K562 (cell line): Measurements from ENCODE around the gene SLC20A1. TPM values are rescaled to one million over a fixed set of nuclear protein-coding genes. Genes with fewer than 3 reads are reported as not detected.

Experiments
- CBX2 ChIP-seq: fragments of 200-600 bp; sonication (generic); IDR thresholded peaks from one replicate; pipeline ENCODE4 v1.6.1; 2012; ENCODE audit warnings: mild to moderate bottlenecking, low read length, inconsistent platforms; ENCODE audit not compliant: insufficient read depth, poor library complexity, severe bottlenecking
- ETV1 ChIP-seq: fragments of 450-650 bp; conservative IDR thresholded peaks from 2 replicates; pipeline ENCODE4 v1.6.1; 2016; ENCODE audit warnings: missing genetic modification characterization, control low read depth, low read depth, missing compliant biosample characterization
- ETV5 ChIP-seq: sonication (generic); formaldehyde crosslinking; IDR thresholded peaks from 2 replicates; pipeline ENCODE4 v1.4.0; 2020; ENCODE audit warnings: low read depth, mild to moderate bottlenecking, missing genetic modification reagents
- HIVEP1 ChIP-seq: fragments of 250-450 bp; sonication (Bioruptor Pico); IDR thresholded peaks from 2 replicates; pipeline ENCODE4 v1.4.0; 2020; ENCODE audit warnings: mild to moderate bottlenecking
- HLTF ChIP-seq: fragments of 450-650 bp; IDR thresholded peaks from 2 replicates; pipeline ENCODE4 v1.6.1; 2016
- HNRNPH1 ChIP-seq: fragments of 200-400 bp; formaldehyde crosslinking; optimal IDR thresholded peaks from 2 replicates; pipeline ENCODE3; 2017; ENCODE audit warnings: low read depth, mild to moderate bottlenecking, low read length, moderate library complexity
- MCM3 ChIP-seq: fragments of 450-650 bp; IDR thresholded peaks from 2 replicates; pipeline ENCODE4 v1.6.1; 2016
- MTF1 ChIP-seq: fragments of 250-450 bp; sonication (Bioruptor Pico); IDR thresholded peaks from 2 replicates; pipeline ENCODE4 v1.9.0; 2021; ENCODE audit warnings: moderate library complexity, mild to moderate bottlenecking, inconsistent platforms, borderline replicate concordance
- RBM15 ChIP-seq: fragments of 200-400 bp; formaldehyde crosslinking; IDR thresholded peaks from 2 replicates; pipeline ENCODE4 v1.6.1; 2018; ENCODE audit warnings: mild to moderate bottlenecking, low read length, moderate library complexity; ENCODE audit not compliant: insufficient read depth
- ZC3H4 ChIP-seq: sonication (generic); formaldehyde crosslinking; IDR thresholded peaks from 2 replicates; pipeline ENCODE4 v1.9.0; 2021; ENCODE audit warnings: missing genetic modification reagents, borderline replicate concordance
- ZFPM2 ChIP-seq: fragments of 250-450 bp; sonication (Bioruptor Pico); IDR thresholded peaks from 2 replicates; pipeline ENCODE4 v1.5.1; 2022; ENCODE audit warnings: mild to moderate bottlenecking
- ZNF12 ChIP-seq: sonication (generic); formaldehyde crosslinking; IDR thresholded peaks from 2 replicates; pipeline ENCODE4 v1.4.0; 2020; ENCODE audit warnings: mild to moderate bottlenecking, missing genetic modification reagents
- ZNF146 ChIP-seq: IDR thresholded peaks from one replicate; pipeline ENCODE4 v1.6.1; 2018; ENCODE audit warnings: missing compliant biosample characterization; ENCODE audit not compliant: unreplicated experiment
- polyA plus RNA-seq, 8 experiments: library from polyadenylated mRNA; depleted of rRNA in 4 of 8; stranded (reverse) in 5 of 8; unstranded in 3 of 8; fragments of >200 nt; fragmentation: Nextera tagmentation in 2 of 8; fragmentation: Illumina TruSeq in 1 of 8; extraction: Ambion mirVana in 2 of 8; extraction: Trizol in 1 of 8; gene quantifications; 2 replicates each; pipeline versions ENCODE4 v1.2.1 to v1.2.3, GENCODE V29; 2011 to 2014; ENCODE audit warnings: inconsistent platforms in 1 of 8, missing spikeins in 1 of 8
- total RNA-seq, 7 experiments: library from RNA; depleted of rRNA in 6 of 7; stranded (reverse); fragments of >200 nt in 6 of 7; fragmentation: Illumina TruSeq in 2 of 7; extraction: Trizol in 2 of 7; gene quantifications; 2 replicates each; pipeline versions ENCODE4 v1.2.1 to v1.2.3, GENCODE V29; 2011 to 2021; ENCODE audit warnings: low replicate concordance in 1 of 7
- TF ChIP-seq, protein P1 (sequence below): IDR thresholded peaks from 2 replicates; pipeline ENCODE4 v1.6.1; 2011; ENCODE audit warnings: borderline replicate concordance, low read depth, mild to moderate bottlenecking, moderate library complexity, low read length; ENCODE audit not compliant: insufficient read depth, poor library complexity, severe bottlenecking
- TF ChIP-seq, protein P2 (sequence below): fragments of 450-650 bp; IDR thresholded peaks from 2 replicates; pipeline ENCODE4 v1.7.1; 2018; ENCODE audit warnings: mild to moderate bottlenecking, low read depth; ENCODE audit not compliant: partially characterized antibody
- TF ChIP-seq, protein P3 (sequence below), 2 experiments: IDR thresholded peaks; 2 replicates each; pipeline ENCODE4 v1.6.1; 2011; ENCODE audit warnings: borderline replicate concordance in 1 of 2, control low read depth in 1 of 2, low read depth in 1 of 2, low read length in 1 of 2, mild to moderate bottlenecking in 1 of 2, mixed read lengths in 1 of 2, moderate library complexity in 1 of 2; ENCODE audit not compliant: insufficient read depth in 1 of 2, insufficient read length in 1 of 2, poor library complexity in 1 of 2, severe bottlenecking in 1 of 2; ENCODE audit errors: extremely low read depth in 1 of 2
- TF ChIP-seq, protein P4 (sequence below): sonication (generic); formaldehyde crosslinking; IDR thresholded peaks from 2 replicates; pipeline ENCODE4 v1.8.0; 2022; ENCODE audit warnings: mild to moderate bottlenecking, missing genetic modification reagents

The SLC20A1 gene
- total and polyA plus RNA-seq, 9 of the 15 experiments (the other 6 are each of a cell fraction or from before 2014, with no cell fraction given) = 53.8 to 150 (median 74.7) TPM

DNA sequence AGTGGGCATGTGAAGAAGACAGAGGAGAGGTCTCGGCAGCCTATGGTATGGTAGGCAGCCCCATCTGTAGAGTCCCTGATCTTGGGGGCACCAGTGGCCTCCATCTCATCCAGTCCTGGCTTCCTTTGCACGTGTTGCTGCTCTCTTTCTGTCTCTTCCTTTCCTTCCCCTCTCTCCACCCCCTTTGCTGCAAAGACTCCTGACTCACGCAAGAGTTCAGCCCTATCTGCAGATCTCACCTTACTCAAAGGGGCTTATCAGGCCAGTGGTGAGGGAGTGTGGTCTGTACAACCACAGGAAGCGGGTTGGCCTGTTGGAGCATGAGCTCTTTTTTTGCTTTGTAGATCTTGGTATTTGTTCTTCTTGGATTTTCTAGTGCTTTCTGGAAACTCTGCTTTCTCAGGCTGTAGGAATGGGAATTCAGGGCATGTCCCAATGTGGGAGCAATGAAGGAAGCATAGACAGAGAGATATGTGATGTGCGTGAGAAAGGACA is 60.5 kb downstream of the SLC20A1 start (continued):
- TF ChIP-seq, protein P1, sequence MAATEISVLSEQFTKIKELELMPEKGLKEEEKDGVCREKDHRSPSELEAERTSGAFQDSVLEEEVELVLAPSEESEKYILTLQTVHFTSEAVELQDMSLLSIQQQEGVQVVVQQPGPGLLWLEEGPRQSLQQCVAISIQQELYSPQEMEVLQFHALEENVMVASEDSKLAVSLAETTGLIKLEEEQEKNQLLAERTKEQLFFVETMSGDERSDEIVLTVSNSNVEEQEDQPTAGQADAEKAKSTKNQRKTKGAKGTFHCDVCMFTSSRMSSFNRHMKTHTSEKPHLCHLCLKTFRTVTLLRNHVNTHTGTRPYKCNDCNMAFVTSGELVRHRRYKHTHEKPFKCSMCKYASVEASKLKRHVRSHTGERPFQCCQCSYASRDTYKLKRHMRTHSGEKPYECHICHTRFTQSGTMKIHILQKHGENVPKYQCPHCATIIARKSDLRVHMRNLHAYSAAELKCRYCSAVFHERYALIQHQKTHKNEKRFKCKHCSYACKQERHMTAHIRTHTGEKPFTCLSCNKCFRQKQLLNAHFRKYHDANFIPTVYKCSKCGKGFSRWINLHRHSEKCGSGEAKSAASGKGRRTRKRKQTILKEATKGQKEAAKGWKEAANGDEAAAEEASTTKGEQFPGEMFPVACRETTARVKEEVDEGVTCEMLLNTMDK = no peak
- no peak for TF ChIP-seq CBX2
- no peak for TF ChIP-seq MTF1 (CRISPR knock-in tag)
- TF ChIP-seq HLTF = peak; percentile 68; the same call in 1 of the 2 replicates
- TF ChIP-seq, protein P2, sequence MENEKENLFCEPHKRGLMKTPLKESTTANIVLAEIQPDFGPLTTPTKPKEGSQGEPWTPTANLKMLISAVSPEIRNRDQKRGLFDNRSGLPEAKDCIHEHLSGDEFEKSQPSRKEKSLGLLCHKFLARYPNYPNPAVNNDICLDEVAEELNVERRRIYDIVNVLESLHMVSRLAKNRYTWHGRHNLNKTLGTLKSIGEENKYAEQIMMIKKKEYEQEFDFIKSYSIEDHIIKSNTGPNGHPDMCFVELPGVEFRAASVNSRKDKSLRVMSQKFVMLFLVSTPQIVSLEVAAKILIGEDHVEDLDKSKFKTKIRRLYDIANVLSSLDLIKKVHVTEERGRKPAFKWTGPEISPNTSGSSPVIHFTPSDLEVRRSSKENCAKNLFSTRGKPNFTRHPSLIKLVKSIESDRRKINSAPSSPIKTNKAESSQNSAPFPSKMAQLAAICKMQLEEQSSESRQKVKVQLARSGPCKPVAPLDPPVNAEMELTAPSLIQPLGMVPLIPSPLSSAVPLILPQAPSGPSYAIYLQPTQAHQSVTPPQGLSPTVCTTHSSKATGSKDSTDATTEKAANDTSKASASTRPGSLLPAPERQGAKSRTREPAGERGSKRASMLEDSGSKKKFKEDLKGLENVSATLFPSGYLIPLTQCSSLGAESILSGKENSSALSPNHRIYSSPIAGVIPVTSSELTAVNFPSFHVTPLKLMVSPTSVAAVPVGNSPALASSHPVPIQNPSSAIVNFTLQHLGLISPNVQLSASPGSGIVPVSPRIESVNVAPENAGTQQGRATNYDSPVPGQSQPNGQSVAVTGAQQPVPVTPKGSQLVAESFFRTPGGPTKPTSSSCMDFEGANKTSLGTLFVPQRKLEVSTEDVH = peak; percentile 69
- no peak for TF ChIP-seq ZC3H4
- TF ChIP-seq ETV5 (CRISPR knock-in tag) = peak; percentile 84
- TF ChIP-seq, protein P3, sequence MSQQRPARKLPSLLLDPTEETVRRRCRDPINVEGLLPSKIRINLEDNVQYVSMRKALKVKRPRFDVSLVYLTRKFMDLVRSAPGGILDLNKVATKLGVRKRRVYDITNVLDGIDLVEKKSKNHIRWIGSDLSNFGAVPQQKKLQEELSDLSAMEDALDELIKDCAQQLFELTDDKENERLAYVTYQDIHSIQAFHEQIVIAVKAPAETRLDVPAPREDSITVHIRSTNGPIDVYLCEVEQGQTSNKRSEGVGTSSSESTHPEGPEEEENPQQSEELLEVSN (IDR thresholded peaks at IDR 0.05; ENCODE audit: borderline replicate concordance in 1 of 2, extremely low read depth in 1 of 2, insufficient read depth in 1 of 2, insufficient read length in 1 of 2, low read depth in 1 of 2, low read length in 1 of 2, poor library complexity in 1 of 2, severe bottlenecking in 1 of 2) = peak; percentile 87 to 90
- TF ChIP-seq ETV1 = peak; percentile 94
- TF ChIP-seq RBM15 = no peak
- TF ChIP-seq HIVEP1 = 0 out of 2 replicates have a peak, but pooled peaks have one; percentile 74
- no peak for TF ChIP-seq ZNF12 (CRISPR knock-in tag)
- TF ChIP-seq ZNF146 (CRISPR knock-in tag) = no peak
- TF ChIP-seq MCM3 = no peak
- TF ChIP-seq HNRNPH1 = no peak
- no peak for TF ChIP-seq ZFPM2 (CRISPR knock-in tag)
- TF ChIP-seq, protein P4, sequence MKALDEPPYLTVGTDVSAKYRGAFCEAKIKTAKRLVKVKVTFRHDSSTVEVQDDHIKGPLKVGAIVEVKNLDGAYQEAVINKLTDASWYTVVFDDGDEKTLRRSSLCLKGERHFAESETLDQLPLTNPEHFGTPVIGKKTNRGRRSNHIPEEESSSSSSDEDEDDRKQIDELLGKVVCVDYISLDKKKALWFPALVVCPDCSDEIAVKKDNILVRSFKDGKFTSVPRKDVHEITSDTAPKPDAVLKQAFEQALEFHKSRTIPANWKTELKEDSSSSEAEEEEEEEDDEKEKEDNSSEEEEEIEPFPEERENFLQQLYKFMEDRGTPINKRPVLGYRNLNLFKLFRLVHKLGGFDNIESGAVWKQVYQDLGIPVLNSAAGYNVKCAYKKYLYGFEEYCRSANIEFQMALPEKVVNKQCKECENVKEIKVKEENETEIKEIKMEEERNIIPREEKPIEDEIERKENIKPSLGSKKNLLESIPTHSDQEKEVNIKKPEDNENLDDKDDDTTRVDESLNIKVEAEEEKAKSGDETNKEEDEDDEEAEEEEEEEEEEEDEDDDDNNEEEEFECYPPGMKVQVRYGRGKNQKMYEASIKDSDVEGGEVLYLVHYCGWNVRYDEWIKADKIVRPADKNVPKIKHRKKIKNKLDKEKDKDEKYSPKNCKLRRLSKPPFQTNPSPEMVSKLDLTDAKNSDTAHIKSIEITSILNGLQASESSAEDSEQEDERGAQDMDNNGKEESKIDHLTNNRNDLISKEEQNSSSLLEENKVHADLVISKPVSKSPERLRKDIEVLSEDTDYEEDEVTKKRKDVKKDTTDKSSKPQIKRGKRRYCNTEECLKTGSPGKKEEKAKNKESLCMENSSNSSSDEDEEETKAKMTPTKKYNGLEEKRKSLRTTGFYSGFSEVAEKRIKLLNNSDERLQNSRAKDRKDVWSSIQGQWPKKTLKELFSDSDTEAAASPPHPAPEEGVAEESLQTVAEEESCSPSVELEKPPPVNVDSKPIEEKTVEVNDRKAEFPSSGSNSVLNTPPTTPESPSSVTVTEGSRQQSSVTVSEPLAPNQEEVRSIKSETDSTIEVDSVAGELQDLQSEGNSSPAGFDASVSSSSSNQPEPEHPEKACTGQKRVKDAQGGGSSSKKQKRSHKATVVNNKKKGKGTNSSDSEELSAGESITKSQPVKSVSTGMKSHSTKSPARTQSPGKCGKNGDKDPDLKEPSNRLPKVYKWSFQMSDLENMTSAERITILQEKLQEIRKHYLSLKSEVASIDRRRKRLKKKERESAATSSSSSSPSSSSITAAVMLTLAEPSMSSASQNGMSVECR (CRISPR knock-in tag) = no peak
